Liver (tissue), 9 donors: ENCODE measurements around the gene STXBP4. TPM values are rescaled to one million over a fixed set of nuclear protein-coding genes. Genes with fewer than 3 reads are reported as not detected.
A peak's percentile ranks its signal among the peaks of the same experiment; 100 is the strongest.

Experiments used
- DNase-seq: peaks from one replicate; pipeline ENCODE4 v3.0.0-alpha.2; 2017; ENCODE audit warnings: low spot score
- H3K27ac ChIP-seq, 2 donors: one replicate each; pipeline ENCODE4 v1.7.0; 2013; ENCODE audit warnings: inconsistent platforms in 2 of 2, low read length in 2 of 2, control low read depth in 1 of 2, low read depth in 1 of 2, mild to moderate bottlenecking in 1 of 2
- H3K27me3 ChIP-seq, 4 donors: one replicate each; pipeline versions ENCODE4 v1.6.1 to v1.7.0; 2013; ENCODE audit warnings: low read length in 3 of 4, inconsistent platforms in 1 of 4, mild to moderate bottlenecking in 1 of 4, moderate library complexity in 1 of 4; ENCODE audit not compliant: control insufficient read depth in 4 of 4, insufficient read depth in 4 of 4
- H3K36me3 ChIP-seq, 4 donors: one replicate each; pipeline versions ENCODE4 v1.6.1 to v1.7.0; 2013; ENCODE audit warnings: low read length in 3 of 4, mild to moderate bottlenecking in 3 of 4, low read depth in 1 of 4, moderate library complexity in 1 of 4; ENCODE audit not compliant: control insufficient read depth in 4 of 4, insufficient read depth in 3 of 4
- H3K4me1 ChIP-seq, 4 donors: one replicate each; pipeline versions ENCODE4 v1.6.1 to v1.7.0; 2013; ENCODE audit warnings: low read length in 3 of 4, mild to moderate bottlenecking in 3 of 4, moderate library complexity in 1 of 4; ENCODE audit not compliant: control insufficient read depth in 4 of 4, insufficient read depth in 4 of 4
- H3K4me3 ChIP-seq, 3 donors: one replicate each; pipeline versions ENCODE4 v1.6.1 to v1.7.0; 2013; ENCODE audit warnings: low read length in 3 of 3, control low read depth in 1 of 3, low read depth in 1 of 3, mild to moderate bottlenecking in 1 of 3
- H3K9ac ChIP-seq, 2 donors: one replicate each; pipeline ENCODE4 v1.7.0; 2013; ENCODE audit warnings: low read length in 2 of 2, mild to moderate bottlenecking in 2 of 2, moderate library complexity in 2 of 2, control low read depth in 1 of 2, low read depth in 1 of 2
- H3K9me3 ChIP-seq, 4 donors: one replicate each; pipeline versions ENCODE4 v1.6.1 to v1.7.0; 2013; ENCODE audit warnings: low read length in 3 of 4; ENCODE audit not compliant: control insufficient read depth in 4 of 4
- ATF3 ChIP-seq: IDR thresholded peaks from 2 replicates; pipeline ENCODE4 v1.6.1; 2016; ENCODE audit warnings: antibody characterized with exemption
- EGR1 ChIP-seq, 2 donors: IDR thresholded peaks; 2 replicates each; pipeline ENCODE4 v1.6.1; 2016 to 2018; ENCODE audit warnings: antibody characterized with exemption in 2 of 2, low read depth in 2 of 2
- FOXA1 ChIP-seq: IDR thresholded peaks from 2 replicates; pipeline ENCODE4 v1.6.1; 2016; ENCODE audit warnings: antibody characterized with exemption
- FOXA2 ChIP-seq: IDR thresholded peaks from 2 replicates; pipeline ENCODE4 v1.6.1; 2016; ENCODE audit warnings: antibody characterized with exemption
- GABPA ChIP-seq, 2 donors: IDR thresholded peaks in 1 of 2; conservative IDR thresholded peaks in 1 of 2; 2 replicates each; pipeline ENCODE4 v1.6.1; 2016; ENCODE audit warnings: antibody characterized with exemption in 2 of 2, mild to moderate bottlenecking in 1 of 2, moderate library complexity in 1 of 2
- HNF4A ChIP-seq, 2 donors: conservative IDR thresholded peaks; 2 replicates each; pipeline ENCODE4 v1.6.1; 2016; ENCODE audit warnings: antibody characterized with exemption in 2 of 2, mild to moderate bottlenecking in 2 of 2
- HNF4G ChIP-seq: IDR thresholded peaks from 2 replicates; pipeline ENCODE4 v1.6.1; 2016; ENCODE audit warnings: antibody characterized with exemption
- JUND ChIP-seq, 2 donors: IDR thresholded peaks; 2 replicates each; pipeline ENCODE4 v1.6.1; 2016; ENCODE audit warnings: antibody characterized with exemption in 2 of 2
- NR2F2 ChIP-seq: IDR thresholded peaks from 2 replicates; pipeline ENCODE4 v1.6.1; 2016; ENCODE audit warnings: antibody characterized with exemption
- RAD21 ChIP-seq, 2 donors: IDR thresholded peaks; 2 replicates each; pipeline ENCODE4 v1.6.1; 2016; ENCODE audit warnings: antibody characterized with exemption in 2 of 2, mild to moderate bottlenecking in 2 of 2
- RXRA ChIP-seq, 2 donors: IDR thresholded peaks; 2 replicates each; pipeline ENCODE4 v1.6.1; 2017 to 2018; ENCODE audit warnings: antibody characterized with exemption in 2 of 2, mild to moderate bottlenecking in 1 of 2
- SP1 ChIP-seq: IDR thresholded peaks from 2 replicates; pipeline ENCODE4 v1.6.1; 2018; ENCODE audit warnings: antibody characterized with exemption, mild to moderate bottlenecking
- TAF1 ChIP-seq: conservative IDR thresholded peaks from 2 replicates; pipeline ENCODE4 v1.6.1; 2016; ENCODE audit warnings: antibody characterized with exemption, mild to moderate bottlenecking
- YY1 ChIP-seq: IDR thresholded peaks from 2 replicates; pipeline ENCODE4 v1.6.1; 2016; ENCODE audit warnings: antibody characterized with exemption, mild to moderate bottlenecking
- ZBTB33 ChIP-seq: IDR thresholded peaks from 2 replicates; pipeline ENCODE4 v1.6.1; 2016; ENCODE audit warnings: antibody characterized with exemption
- WGBS: extraction: QIAGEN DNeasy Blood & Tissue Kit; methylation state at CpG from one replicate; pipeline ENCODE4 v1.1.7; 2013; 5-methylcytosine and 5-hydroxymethylcytosine counted together
- polyA plus RNA-seq, 2 donors: library from polyadenylated mRNA; stranded (reverse) in 1 of 2; unstranded in 1 of 2; fragments of 200-250 nt in 1 of 2; fragments of >200 nt in 1 of 2; fragmentation: Nextera tagmentation in 1 of 2; extraction: Ambion mirVana in 1 of 2; gene quantifications; one replicate each; pipeline versions ENCODE4 v1.2.1 to v1.2.3, GENCODE V29; 2013 to 2015
- total RNA-seq, 2 donors: library from RNA; depleted of rRNA; stranded (reverse); fragments of >200 nt; gene quantifications; one replicate each; pipeline ENCODE4 v1.2.3, GENCODE V29; 2014
- TF ChIP-seq, protein P1 (sequence below): fragments of 150-350 bp; IDR thresholded peaks from 2 replicates; pipeline ENCODE4 v1.5.1; 2017; ENCODE audit warnings: improper control_type of control experiment, low read depth, low read length; ENCODE audit not compliant: missing input control
- TF ChIP-seq, protein P2 (sequence below): IDR thresholded peaks from 2 replicates; pipeline ENCODE4 v1.6.1; 2016; ENCODE audit warnings: antibody characterized with exemption
- donor health status: healthy.
- donor health status: healthy.
- donor health status: healthy.
- donor health status: healthy.
- donor health status: healthy.

STXBP4 gene
- total and polyA plus RNA-seq, 4 donors: 1.5 to 12.6 (median 3.5) TPM

DNA sequence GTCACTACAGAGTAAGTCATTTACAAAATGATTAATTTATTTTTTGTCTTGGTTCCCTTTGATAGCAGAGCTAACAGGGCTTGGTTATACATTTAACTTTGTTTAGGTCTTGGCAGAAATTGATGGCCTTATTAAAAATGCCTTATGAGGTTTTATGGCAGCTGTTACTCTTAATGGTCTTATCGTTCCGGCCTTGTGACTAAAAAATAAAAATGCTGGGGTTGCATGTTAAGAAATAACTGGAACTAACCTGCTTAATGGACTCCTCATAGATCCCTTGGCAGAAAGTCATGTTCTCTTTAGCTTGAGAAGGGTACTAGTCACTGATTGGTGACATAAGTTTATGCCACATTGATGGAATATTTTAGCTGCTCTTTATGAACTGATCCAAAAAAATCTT, 18.4 kb upstream of the STXBP4 start (continued):
- no peak for TF ChIP-seq GABPA (IDR thresholded peaks at IDR 0.05 in 1 of 2, conservative IDR thresholded peaks at IDR 0.05 in 1 of 2)

DNA sequence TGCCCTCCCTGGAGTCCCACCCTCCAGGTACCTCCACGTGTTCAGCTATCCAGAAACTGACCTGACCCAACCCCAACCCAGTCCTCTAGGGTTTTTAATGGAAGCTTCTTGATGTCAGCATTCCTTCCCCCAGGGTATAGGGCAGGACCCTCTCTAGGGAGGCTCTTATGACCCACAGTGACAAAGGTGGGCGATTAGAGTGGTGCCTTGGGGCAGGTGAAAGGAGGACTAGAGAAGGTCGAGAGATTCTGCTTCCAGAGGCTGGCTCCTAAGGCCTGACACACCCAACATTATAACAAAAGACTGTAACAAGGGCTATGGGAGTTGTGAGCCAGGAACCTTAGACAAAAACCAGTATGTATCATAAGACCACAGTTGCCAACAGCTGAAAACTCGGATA, 17.3 kb upstream of the STXBP4 start:
- H3K36me3 ChIP-seq: peaks cover 7 to 62% (median 52%) of the 10 kb centered on the region in 4 donors

DNA sequence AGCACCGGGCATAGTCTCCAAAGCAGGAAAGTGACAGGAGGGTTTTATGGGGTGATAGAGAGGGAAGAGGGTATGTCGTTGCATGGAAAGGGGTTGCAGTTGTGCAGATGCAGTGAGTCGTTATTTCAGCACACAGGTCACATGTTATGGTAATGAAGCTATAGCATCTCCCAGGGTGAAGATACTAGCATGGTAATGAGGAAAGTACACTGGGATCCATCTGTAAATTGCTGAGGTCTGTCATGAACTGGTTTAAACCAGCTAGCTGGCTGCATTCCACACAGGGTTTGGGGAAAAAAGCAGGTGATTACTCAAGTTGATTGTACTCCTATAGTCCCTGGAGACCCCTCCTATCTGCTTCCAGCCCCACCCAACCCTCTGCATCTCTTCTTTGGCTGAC, 11.8 kb upstream of the STXBP4 start:
- no peaks in the 10 kb centered on the region for H3K27me3 ChIP-seq
- TF ChIP-seq, protein P1, sequence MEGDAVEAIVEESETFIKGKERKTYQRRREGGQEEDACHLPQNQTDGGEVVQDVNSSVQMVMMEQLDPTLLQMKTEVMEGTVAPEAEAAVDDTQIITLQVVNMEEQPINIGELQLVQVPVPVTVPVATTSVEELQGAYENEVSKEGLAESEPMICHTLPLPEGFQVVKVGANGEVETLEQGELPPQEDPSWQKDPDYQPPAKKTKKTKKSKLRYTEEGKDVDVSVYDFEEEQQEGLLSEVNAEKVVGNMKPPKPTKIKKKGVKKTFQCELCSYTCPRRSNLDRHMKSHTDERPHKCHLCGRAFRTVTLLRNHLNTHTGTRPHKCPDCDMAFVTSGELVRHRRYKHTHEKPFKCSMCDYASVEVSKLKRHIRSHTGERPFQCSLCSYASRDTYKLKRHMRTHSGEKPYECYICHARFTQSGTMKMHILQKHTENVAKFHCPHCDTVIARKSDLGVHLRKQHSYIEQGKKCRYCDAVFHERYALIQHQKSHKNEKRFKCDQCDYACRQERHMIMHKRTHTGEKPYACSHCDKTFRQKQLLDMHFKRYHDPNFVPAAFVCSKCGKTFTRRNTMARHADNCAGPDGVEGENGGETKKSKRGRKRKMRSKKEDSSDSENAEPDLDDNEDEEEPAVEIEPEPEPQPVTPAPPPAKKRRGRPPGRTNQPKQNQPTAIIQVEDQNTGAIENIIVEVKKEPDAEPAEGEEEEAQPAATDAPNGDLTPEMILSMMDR: no peak
- H3K36me3 ChIP-seq: peaks cover 6 to 65% (median 43%) of the 10 kb centered on the region in 4 donors
- DNase-seq: no peak
- no peak overlapping the region for H3K27ac ChIP-seq
- H3K9me3 ChIP-seq: no peaks in the 10 kb centered on the region
- no peaks in the 10 kb centered on the region for H3K4me1 ChIP-seq
- no peak overlapping the region for H3K9ac ChIP-seq
- H3K4me3 ChIP-seq: no peak overlapping the region
- 91% methylated on average over 3 of the region's 3 CpGs for WGBS

More for the DNA sequence above, 17.3 kb upstream of the STXBP4 start:
- H3K4me1 ChIP-seq: no peaks in the 10 kb centered on the region
- no peak for TF ChIP-seq RXRA (IDR thresholded peaks at IDR 0.05)
- TF ChIP-seq TAF1: no peak
- H3K27me3 ChIP-seq: no peaks in the 10 kb centered on the region
- no peak for DNase-seq
- no peak overlapping the region for H3K9ac ChIP-seq
- WGBS: 90% methylated on average over 4 of the region's 4 CpGs
- no peak overlapping the region for H3K4me3 ChIP-seq
- H3K27ac ChIP-seq: no peak overlapping the region
- H3K9me3 ChIP-seq: no peaks in the 10 kb centered on the region

GRCh38 chr17:54967621-54968261, 824 bp upstream of the STXBP4 start:
- Histone ChIP-seq H3K27ac (peak overlapping the region; percentile 35 to 81), H3K36me3 (peaks cover 1 to 14% (median 8%) of the 10 kb centered on the region in 4 donors), H3K9ac (peak overlapping the region; percentile 36 to 92), H3K4me1 (peaks cover 2 to 23% (median 16%) of the 10 kb centered on the region in 4 donors), H3K9me3 (no peaks in the 10 kb centered on the region), H3K27me3 (no peaks in the 10 kb centered on the region), H3K4me3 (peak overlapping the region; percentile 89 to 98 (median 94))
- WGBS: under 1% methylated on average over 21 of the region's 21 CpGs
- DNase-seq: no peak
- TF ChIP-seq, protein P2, sequence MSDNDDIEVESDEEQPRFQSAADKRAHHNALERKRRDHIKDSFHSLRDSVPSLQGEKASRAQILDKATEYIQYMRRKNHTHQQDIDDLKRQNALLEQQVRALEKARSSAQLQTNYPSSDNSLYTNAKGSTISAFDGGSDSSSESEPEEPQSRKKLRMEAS: no peak
- TF ChIP-seq FOXA1 (no peak), HNF4A (conservative IDR thresholded peaks at IDR 0.05) (peak in 1 of 2 donors; percentile 13), ATF3 (no peak), FOXA2 (no peak), YY1 (no peak), RAD21 (IDR thresholded peaks at IDR 0.05) (no peak), JUND (IDR thresholded peaks at IDR 0.05) (no peak), HNF4G (no peak), NR2F2 (no peak), EGR1 (IDR thresholded peaks at IDR 0.05; ENCODE audit: low read depth in 2 of 2) (no peak), ZBTB33 (no peak), SP1 (no peak), RXRA (IDR thresholded peaks at IDR 0.05) (no peak)
- TF ChIP-seq, protein P1: peak; percentile 21
